ENCODE data around the gene TMEM254.
"Not testable (repeated sequence)": the region's sequence is repeated elsewhere in the genome, so short reads cannot be mapped to it uniquely, and the experiment has no call there.

Gene TMEM254

DNA sequence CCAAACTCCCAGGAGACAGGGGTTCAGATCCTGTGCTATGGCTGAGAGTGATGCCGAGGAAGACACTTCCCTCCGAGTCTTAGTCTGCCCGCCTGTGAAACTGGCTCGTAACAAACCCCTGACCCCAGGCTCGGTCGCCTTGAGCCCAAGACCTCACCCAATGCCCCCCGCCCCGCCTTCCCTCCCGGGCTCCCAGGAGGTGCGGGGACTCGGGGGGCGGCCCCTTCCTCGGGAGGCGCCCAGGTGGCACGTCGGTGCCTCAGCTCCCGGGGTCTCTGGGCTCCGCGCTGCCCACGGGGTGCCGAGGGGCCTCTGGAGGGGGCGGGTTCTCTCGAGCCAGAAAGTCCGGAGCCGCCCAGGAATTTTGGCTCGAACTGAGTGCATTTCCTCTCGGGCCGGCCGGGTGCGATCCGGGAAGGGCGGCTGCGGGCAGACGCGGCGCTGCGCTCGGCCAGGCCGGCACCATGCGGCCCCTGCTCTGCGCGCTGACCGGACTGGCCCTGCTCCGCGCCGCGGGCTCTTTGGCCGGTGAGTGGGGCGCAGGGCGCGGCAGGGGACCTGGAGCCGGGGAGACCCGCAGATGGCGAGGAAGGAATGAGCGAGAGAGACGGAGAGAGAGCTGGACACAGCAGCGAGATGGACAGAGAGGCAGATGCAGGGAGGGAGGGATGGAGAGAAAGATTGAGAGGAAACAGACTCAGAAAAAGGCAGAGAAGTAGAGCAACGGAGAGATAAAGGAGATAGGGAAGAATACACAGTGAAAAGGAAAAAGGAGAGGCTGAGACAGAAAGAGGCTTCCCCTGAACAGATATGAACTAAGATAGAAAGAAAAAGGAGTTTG, 54.1 kb downstream of the TMEM254 start, which contains the start of gene PLAC9:
Gene PLAC9, plus strand, starts transcription at position 432 of the 841 bp plus-strand sequence. Its CDS starts 33 bp downstream, at position 465.
- no peak for DNase-seq (ENCODE audit: low read depth in 3 of 3)

DNA sequence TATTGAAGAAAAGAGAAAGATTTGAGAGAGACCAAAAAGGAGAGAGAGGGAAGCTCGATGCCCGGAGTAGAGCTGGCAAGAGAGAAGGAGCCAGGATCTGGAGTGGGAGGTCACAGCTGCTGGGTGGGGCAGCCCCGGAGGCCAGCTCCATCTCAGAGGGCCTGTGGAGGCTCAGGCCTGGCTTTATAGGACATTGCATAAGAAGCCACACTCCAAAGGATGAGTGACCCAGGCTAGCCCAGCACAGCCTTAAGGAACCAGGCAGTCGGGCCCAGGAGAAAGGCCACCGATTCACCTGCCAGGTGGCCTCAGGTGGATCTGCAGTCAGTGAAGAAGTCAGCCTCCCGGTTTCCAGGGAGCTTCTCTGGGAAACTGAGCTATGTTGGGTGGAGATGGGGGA, 54.7 kb downstream of the TMEM254 start:
- no peak for DNase-seq (ENCODE audit: low read depth in 3 of 3)

DNA sequence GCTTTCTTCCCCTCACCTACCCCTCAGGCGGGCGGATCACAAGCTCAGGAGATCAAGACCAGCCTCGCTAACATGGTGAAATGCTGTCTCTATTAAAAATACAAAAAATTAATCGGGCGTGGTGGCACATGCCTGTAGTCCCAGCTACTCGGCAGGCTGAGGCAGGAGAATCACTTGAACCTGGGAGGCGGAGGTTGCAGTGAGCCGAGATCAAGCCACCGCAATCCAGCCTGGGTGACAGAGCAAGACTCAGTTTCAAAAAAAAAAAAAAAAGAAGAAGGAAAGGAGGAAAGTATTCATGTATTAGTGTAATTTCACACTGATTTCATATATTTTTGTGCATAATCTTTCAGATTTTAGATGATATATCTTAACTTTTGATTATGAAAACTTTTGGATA, 55.2 kb downstream of the TMEM254 start:
- DNase-seq (ENCODE audit: low read depth in 3 of 3) = not testable (repeated sequence)

DNA sequence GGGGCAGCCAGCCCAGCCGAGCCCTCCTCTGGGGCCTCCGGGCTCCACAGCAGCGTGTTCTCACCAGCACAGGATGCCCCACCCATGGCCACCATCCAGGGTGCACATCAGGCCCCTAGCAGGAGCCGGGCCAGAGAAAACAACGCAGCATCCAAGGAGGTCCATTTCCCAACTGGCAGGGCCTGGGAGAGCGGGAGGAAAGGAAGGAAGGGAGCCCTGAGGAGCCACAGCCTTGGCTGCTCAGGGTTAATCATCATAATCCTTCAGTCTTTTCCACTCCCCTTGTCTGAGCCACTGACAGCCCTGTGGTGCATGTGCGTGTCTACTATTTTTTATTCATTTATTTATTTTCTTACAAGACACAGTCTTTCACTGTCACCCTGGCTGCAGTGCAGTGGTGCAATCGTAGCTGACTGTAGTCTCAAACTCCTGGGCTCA, 57.7 kb downstream of the TMEM254 start:
- DNase-seq (ENCODE audit: low read depth in 3 of 3) = no peak

DNA sequence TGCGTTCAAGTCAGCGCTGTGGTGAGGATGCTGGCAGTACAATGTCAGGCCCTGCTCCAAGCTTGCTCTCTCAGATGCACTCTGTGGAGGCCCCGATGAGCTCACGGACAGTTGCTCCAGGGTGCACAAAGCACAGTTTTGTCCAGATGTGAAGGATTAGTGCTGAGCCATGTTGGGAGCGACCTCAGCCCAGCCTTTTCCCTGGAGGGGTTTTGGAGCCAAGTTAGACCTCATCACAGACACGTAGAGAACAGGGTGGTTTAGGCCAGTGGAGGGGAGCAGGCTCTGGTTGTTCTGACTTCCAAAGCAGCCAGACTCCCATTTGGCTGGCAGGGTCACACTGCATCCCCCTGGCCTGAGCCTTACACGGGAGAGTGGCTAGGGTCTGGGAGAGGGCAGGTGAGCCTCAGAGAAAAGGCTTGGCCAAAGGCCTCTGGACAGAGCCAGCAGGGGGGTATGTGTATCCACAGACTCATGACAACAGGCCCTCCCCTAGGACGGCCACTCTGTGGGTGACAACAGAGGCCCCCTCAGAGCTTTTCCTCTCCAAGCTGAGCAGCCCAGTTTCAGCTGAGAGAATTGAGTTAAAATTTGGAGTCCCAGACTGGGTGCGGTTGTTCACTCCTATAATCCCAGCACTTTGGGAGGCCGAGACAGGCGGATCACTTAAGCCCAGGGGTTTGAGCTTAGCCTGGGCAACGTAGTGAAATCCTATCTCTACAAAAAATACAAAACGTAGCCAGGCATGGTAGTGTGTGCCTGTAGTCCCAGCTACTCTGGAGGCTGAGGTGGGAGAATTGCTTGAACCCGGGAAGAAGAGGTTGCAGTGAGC, 58.8 kb downstream of the TMEM254 start:
- no peak for DNase-seq (ENCODE audit: low read depth in 3 of 3)

DNA sequence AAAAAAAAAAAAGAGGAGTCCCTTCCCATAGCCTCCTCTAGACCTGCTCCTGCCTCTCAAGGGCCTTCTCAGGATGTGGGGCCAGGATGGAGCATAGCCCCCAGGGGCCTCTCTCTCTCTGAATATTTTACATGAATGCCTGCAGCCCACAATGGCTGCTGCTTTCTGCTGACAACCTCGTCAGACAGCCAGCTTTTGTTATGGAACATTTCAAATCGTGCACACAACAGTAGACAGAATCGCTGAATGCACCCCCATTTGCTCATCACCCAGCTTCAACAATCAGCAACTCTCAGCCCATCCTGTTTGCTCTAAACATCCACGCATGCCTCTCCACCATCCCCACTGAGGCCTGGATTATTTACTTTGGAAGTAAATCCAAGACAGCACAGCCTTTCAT, 59.5 kb downstream of the TMEM254 start:
- DNase-seq (ENCODE audit: low read depth in 3 of 3) = no peak

DNA sequence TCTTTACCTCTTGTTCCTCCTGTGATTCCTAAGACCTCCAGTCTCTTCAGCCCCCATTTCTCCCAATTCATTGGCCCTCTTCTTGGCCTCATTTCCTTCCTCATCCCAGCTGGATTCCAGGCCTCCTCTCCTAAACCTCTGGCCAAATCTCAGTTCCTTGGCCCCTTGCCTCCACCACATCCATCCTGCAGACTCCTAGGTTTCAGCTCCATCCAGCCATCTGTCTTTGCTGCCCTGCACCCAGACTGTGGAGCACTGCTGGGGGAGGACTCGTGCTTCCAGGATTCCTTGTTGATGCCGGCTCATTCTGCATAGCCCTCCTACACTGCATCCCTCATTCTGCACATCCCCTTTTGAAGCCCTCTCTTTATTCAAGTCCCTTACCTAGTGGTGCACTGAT, 60.8 kb downstream of the TMEM254 start:
- DNase-seq (ENCODE audit: low read depth in 3 of 3) = no peak

DNA sequence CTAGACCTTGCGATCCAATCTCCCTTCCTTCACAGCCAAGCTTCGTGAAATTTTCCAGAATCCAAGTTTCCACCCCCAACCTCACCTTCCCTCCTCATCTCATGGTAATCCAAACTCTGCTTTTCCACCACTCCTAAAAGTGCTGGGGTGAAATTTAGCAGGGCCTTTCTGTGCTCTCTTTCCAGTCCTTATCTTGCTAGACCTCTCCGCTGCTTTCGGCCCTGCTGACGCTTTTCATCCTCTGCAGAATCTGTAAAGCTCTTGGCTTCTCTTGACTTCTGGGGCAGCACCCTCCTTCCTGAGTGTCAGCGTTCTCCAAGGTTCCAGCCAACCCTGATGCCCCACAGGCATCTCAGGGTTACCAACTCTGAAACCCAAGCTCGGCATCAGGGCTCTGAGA, 61.8 kb downstream of the TMEM254 start:
- no peak for DNase-seq (ENCODE audit: low read depth in 3 of 3)

DNA sequence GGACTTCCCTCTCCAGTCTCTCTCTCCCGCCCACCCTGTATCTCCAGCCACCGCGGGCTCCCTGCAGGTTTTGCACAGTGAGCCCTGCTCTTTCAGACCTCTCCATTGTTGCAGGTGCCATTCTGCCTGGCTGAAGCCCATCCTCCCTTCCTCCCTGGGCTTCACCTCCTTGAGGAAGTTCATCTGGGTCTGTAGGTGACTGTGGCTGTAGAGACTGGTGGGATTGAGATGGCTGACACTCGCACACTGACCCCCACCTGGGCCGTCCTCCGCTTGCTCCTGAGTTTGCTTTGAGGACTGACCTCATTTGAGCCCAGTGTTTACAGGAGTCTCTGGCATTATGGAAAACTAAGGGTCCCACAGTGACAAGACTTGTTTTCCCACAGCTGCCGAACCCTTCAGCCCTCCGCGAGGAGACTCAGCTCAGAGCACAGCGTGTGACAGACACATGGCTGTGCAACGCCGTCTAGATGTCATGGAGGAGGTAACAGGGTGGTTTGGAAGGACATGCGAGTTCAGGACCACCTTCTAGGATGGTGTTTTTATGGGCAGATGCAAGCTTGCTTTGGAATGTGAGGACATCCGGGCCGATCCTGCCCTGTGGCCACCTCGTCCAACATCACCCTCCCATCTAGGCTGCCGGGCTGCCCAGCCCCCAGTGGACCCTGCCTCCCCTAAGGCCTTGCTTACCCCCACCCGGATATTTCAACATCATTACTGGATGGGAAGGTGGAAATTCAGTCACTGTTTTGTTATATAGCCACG, 63.4 kb downstream of the TMEM254 start:
- no peak for DNase-seq (ENCODE audit: low read depth in 3 of 3)
